Suprapubic skin (tissue), 4 donors: ENCODE measurements around the gene UBD.

Experiments
- CTCF ChIP-seq, 2 donors: fragments of 200-600 bp in 1 of 2; fragments of 450-650 bp in 1 of 2; sonication (generic) in 1 of 2; IDR thresholded peaks; one replicate each; pipeline ENCODE4 v1.5.1; 2016 to 2019; ENCODE audit warnings: antibody characterized with exemption in 2 of 2, mild to moderate bottlenecking in 1 of 2, moderate library complexity in 1 of 2
- POLR2A ChIP-seq, 2 donors: fragments of 450-650 bp; IDR thresholded peaks; one replicate each; pipeline ENCODE4 v1.6.1; 2017; ENCODE audit warnings: antibody characterized with exemption in 2 of 2, mild to moderate bottlenecking in 2 of 2, moderate library complexity in 2 of 2
- POLR2AphosphoS5 ChIP-seq, 3 donors: sonication (generic); formaldehyde crosslinking; IDR thresholded peaks; one replicate each; pipeline ENCODE4 v1.6.1; 2017; ENCODE audit warnings: antibody characterized with exemption in 3 of 3

- no peak for TF ChIP-seq POLR2AphosphoS5 (IDR thresholded peaks at IDR 0.05)
- no peak for TF ChIP-seq POLR2A (IDR thresholded peaks at IDR 0.05)
- no peak for TF ChIP-seq CTCF (IDR thresholded peaks at IDR 0.05)
Observed at GRCh38 chr6:29564875-29565274, 5.3 kb upstream of the UBD start.
